HPDE6-E6E7 (cell line): Measurements from ENCODE around the gene SEZ6L.
"Not testable (repeated sequence)": the region's sequence is repeated elsewhere in the genome, so short reads cannot be mapped to it uniquely, and the experiment has no call there.

Source experiments
- DNase-seq: peaks from one replicate; pipeline ENCODE4 v3.0.0; 2011; ENCODE audit warnings: missing footprints; ENCODE audit errors: extremely low spot score

Gene SEZ6L

DNA sequence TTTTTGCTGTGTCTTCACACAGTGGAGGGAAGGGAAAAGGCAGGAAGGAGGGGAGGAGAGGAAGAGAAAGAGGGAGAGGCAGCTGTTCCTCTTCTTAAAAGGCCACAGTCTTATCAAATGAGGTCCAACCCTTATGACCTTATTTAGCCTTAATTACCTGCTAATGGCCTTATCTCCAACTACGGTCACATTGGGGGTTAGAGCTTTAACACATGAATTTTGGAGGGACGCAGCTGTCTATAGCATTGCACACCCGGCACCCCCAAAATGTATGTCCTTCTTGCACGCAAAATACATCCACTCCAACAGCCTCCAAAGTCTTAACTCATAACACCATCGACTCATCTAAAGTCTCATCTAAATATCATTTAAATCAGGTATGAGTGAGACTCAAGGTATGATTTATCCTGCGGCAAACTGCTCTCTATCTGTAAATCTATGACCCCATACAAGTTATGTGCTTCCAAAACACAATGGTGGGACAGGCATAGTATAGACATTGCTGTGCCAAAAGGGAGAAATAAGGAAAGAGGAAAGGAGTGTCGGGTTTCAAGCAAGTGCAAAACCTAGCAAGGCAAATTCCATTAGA is 214.8 kb downstream of the SEZ6L start:
- DNase-seq, result no peak

- DNase-seq, result no peak
Measured at GRCh38 chr22:26385164-26385563, 215.9 kb downstream of the SEZ6L start.

DNA sequence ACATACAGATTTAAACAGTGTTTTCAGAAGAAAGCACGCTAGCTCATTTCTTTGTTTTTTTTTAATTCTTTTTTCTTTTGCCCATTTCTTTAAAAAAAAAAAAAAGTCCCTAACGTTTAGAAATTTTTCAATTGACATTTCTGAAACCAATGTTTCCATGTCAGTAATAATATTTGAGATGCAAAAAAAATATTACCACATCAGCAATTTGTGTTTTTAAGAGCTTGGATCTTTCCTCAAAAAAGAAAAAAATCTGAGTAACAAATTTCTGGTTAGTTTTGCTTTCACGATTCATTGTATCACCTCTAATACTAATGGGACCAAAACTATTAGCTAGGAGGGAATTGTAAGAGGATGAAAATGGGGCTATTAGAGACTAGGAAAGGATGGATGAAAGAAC is 219.9 kb downstream of the SEZ6L start:
- no peak for DNase-seq

DNA sequence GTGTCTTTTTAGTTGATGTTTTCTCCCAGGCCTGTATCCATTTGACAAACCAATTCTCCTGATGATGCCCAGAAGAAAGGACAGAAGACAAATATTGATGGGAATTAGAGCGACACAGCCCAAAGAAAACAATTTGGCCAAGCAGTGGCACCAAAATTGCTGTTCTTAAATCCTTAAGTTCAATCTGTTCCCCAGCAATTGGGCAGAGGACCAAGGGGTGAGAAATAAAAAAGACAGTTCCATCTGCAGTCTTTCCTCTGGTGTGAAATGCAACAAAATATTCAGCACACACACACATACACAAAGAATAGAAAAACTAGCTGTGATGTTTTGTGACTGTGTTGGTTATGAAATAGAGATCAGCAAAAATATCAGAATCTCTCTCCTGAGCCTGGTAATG is 221.8 kb downstream of the SEZ6L start:
- no peak for DNase-seq

DNA sequence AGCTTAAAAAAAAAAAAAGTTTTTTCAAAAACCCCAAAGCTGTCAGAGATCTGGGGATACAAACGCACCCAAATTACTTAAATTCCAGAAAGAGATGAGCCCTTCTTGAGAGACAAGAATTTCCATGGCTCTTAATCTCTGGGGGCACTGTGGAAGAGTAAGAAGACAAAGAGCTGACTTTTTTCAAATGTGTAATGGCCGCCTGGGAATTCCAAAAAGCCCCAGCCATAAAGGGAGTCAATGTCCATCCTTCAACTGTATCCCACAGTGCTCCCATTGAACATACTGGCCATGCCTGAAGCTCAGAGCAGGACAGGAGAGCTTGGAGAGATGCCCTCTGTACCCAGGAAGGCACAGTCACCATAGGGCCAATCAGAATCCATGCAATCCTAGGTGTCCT is 222.4 kb downstream of the SEZ6L start:
- no peak for DNase-seq

DNA sequence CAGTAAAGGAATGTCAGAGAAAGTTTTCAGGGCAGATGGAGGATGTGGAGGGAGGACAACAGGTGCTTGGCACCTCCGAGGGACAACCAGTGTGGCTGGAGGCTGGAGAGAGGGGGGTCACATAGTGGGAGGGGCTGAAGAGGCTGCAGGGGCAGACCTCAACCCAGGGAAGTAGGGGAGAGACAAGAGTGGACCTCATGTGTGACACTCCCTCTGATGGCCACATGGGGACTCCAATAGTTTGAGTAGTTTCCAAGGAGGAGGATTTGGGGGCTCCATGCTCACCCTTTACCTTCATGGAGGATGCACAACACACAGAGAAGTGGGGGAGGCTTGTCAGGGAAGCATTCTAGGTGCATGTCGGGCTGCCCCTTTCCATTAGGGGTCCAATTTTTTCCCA is 224.7 kb downstream of the SEZ6L start:
- DNase-seq, result no peak

DNA sequence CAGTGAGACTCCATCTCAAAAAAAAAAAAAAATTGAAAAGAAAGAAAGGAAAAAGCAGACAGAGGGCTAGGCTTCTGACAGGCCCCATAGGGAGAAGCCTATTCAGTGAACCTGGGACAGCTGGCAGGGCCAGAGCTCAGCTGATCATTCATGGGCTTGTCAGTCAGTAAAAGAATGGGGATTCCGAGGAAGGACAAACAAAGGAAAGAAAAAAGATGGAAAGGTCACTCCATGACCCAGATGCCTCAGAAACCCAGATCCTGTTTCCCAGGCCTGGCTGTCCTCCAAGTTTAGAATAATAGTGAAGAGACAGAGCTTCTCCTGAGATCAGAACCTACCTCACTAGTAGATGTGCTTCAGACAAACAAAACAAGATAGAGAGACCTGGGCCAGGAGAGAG is 225.5 kb downstream of the SEZ6L start:
- DNase-seq, result no peak

DNA sequence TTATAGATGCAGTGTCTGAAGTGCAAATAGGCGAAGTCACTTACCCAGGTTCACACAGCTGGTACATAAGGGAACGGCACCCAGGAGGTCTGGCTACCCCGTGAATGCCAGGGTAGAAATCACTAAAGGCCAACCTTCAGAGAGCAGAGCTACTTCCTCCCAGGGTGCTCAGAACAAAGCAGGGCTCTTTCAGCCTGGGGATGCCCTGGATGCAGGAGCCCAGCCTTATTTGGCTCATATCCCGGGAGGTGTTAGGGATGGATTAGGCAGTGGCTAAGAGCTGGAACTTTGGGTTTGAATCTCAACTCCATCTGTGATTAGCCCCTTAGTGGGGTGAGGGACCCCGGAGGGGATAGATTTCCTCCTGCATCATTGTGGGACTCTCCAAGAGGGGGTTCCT is 226.7 kb downstream of the SEZ6L start:
- DNase-seq, result no peak

- peak; percentile 63 for DNase-seq
Measured at GRCh38 chr22:26398741-26399153, 229.5 kb downstream of the SEZ6L start.

GRCh38 chr22:26399289-26399688 is 230.0 kb downstream of the SEZ6L start:
- no peak for DNase-seq

- no peak for DNase-seq
Measured at GRCh38 chr22:26401726-26402125, 232.5 kb downstream of the SEZ6L start.

DNA sequence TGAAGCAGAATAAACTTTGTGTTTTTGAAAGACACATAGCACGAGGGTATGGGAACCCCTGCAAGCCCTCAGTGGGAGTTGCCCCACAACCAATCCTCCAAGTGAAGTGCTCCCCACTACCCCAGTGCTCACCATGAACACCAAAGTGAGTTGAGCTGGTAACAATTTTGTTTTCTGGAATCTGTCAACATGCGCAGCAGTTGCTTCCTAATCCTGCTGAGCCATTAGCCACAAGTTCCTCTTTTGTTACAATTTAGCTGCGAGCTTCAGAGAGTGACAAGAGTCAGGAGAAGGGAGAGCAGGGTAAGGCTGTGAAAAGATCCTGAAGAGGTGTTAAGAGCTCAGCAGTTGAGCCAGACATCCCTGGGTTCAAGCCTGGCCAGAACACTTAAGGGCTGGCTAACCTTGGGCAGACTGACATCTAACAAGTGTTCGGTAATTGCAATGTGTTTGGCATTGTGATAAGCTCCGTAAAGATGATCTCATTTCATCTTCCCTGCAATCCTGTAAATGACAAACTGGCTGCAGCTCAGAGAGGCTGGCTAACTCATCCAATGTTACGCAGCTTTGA is 235.7 kb downstream of the SEZ6L start:
- no peak for DNase-seq

DNA sequence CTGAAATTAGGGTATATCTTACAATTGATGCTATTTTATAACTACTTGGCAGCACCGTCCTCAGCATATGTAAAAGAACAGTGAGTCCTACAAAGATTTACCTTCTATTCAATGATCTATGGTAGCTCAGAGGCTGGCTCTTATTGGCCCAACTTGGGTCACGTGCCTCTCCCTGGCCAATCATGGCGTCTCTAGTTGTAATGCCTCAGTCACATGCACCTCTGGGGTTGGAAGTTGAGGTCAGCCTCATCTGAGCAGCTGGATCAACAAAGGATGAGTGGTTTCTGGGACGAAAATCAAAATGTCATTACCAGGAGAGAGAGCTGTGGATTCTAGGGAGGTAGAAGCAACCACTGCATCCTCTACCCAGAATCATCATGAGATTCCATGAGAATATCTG is 236.9 kb downstream of the SEZ6L start:
- DNase-seq, result no peak

DNA sequence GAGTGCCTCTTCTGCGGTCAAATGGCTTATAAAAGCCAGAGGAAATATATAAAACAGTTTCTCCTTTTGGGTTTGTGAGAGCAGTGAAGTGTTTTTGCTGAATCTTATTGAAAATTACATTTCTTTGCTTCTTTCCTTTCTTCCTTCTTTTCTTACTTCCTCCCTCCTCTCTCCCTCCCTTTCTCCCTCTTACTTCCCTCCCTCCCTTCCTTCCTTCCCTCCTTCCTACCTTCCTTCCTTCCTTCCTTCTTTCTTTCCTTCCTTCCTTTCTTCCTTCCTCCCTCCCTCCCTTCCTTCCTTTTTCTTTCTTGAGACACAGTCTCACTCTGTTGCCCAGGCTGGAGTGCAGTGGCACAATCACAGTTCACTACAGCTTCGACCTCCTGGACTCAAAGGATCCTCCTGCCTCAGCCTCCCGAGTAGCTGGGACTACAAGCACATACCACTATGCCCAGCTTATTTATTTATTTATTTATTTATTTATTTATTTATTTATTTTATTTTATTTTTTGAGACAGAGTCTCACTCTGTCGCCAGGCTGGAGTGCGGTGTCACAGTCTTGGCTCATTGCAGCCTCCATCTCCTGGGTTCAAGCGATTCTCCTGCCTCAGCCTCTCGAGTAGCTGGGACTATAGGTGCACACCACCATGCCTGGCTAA is 239.4 kb downstream of the SEZ6L start:
- DNase-seq, result not testable (repeated sequence)

DNA sequence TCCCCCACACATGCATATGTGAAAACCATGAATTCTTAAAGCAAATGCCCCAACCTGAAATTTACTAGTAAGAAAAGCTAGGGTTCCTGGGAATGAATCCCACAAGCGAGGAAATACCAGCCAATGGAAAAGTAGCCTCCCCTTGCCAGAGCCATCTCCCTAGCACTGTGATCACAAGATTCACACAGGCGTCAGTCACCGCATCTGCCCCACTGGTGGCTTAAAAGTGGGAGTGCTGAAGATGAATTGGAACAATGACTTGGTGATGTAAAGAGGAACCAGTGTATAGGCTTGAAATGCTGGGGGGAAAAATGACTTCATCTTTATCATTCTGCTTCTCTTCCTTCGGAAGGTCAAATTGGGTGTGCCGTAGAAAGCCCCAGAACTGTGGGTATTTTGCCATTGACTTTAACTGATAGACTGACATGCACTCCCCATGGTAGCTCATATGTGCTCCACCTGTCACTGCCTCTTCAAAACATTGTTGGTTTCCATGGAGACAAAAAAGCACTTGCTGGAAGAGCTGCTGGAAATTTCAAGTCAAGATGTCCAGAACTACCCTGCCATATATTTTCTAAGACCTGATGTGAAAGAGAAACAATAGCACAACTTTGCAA is 240.6 kb downstream of the SEZ6L start:
- DNase-seq, result no peak

DNA sequence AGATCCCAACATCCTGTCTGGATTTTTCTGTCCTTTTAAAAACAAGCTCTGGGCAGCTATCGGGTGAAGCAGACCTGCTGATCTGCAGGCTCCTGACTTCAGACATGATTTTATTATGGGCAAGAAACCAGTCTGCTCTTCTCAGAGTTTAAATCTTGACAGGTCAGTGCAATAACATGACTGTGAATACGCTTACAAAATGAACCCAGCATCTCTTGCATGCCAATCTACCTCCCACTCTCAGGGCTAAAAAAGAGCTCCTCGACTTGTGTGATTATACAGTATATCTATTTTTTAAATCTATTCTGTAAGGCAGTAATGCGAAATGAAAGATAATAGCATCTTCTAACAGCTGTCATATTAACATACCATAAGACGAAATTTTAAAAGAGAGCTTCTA is 241.1 kb downstream of the SEZ6L start:
- no peak for DNase-seq

DNA sequence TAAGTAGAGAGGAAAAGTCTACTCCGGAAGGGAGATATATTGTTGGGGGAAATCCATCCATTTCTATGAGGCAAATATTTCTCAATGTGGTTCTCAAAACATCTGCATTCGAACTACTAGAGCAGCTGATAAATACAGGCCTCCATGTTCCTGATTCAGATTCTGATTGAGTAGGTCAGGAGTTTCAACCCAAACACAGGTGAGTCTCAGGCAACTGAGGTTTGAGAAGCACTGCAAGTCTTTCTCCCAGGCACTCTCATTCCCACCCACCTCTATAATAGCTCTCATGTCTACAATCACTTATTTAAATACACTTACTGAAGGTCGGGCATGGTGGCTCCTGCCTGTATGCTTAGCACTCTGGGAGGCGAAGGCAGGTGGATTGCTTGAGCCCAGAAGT is 245.1 kb downstream of the SEZ6L start:
- no peak for DNase-seq

- DNase-seq, result no peak
Measured at GRCh38 chr22:26416256-26416655, 247.0 kb downstream of the SEZ6L start.

GRCh38 chr22:26416670-26417276 is 247.5 kb downstream of the SEZ6L start:
- peak; percentile 41 for DNase-seq

DNA sequence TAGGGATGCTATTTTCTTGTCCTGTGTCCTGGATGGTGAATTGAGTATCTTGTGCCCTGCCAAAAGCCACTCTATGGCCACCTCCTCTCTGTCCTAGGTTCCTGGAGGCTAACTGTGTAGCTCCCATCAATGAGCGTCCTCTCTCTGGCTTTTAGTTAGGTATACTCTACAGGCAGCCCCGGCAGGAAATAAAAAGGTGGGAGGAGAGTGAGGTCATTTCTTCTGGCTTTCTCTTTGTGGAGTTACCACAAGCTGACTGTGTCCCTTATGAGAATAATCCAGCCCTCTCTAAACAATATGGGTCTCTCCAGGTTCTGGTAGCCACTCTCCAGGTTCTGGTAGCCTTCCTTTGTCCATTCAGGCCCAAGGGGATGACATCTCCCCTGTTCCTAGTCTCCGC is 248.1 kb downstream of the SEZ6L start:
- no peak for DNase-seq

- no peak for DNase-seq
Measured at GRCh38 chr22:26418620-26419019, 249.4 kb downstream of the SEZ6L start.

- no peak for DNase-seq
Measured at GRCh38 chr22:26426924-26427323, 257.7 kb downstream of the SEZ6L start.
